K562 (cell line): Measurements from ENCODE around the gene TMEM209. TPM values are rescaled to one million over a fixed set of nuclear protein-coding genes. Genes with fewer than 3 reads are reported as not detected.
A peak's percentile ranks its signal among the peaks of the same experiment; 100 is the strongest.

Experiments
- AFF4 ChIP-seq: sonication (generic); formaldehyde crosslinking; IDR thresholded peaks from 2 replicates; pipeline ENCODE4 v1.8.0; 2023; ENCODE audit warnings: mild to moderate bottlenecking, missing genetic modification reagents
- CREB3L1 ChIP-seq: fragments of 450-650 bp; IDR thresholded peaks from 2 replicates; pipeline ENCODE4 v1.6.1; 2014; ENCODE audit warnings: low read depth, mild to moderate bottlenecking, moderate library complexity, borderline replicate concordance
- KDM1A ChIP-seq, 2 experiments: fragments of 450-650 bp; IDR thresholded peaks; 2 replicates each; pipeline ENCODE4 v1.6.1; 2016; ENCODE audit warnings: mild to moderate bottlenecking in 2 of 2
- MEIS2 ChIP-seq: fragments of 450-650 bp; IDR thresholded peaks from 2 replicates; pipeline ENCODE4 v1.6.1; 2014; ENCODE audit warnings: mild to moderate bottlenecking; ENCODE audit not compliant: partially characterized antibody
- NFE2 ChIP-seq: IDR thresholded peaks from 2 replicates; pipeline ENCODE4 v1.6.1; 2014; ENCODE audit warnings: antibody characterized with exemption, low read depth
- PCBP1 ChIP-seq: fragments of 200-400 bp; formaldehyde crosslinking; IDR thresholded peaks from 2 replicates; pipeline ENCODE4 v1.6.1; 2018; ENCODE audit warnings: mild to moderate bottlenecking, low read depth, low read length; ENCODE audit not compliant: poor library complexity, severe bottlenecking
- PKNOX1 ChIP-seq: fragments of 450-650 bp; IDR thresholded peaks from 2 replicates; pipeline ENCODE4 v1.6.1; 2016
- SMARCA4 ChIP-seq: fragments of 450-650 bp; IDR thresholded peaks from 2 replicates; pipeline ENCODE4 v1.6.1; 2016
- SMC3 ChIP-seq: conservative IDR thresholded peaks from 2 replicates; pipeline ENCODE4 v1.6.1; 2011; ENCODE audit warnings: low read depth, low read length, improper control_type of control experiment; ENCODE audit not compliant: insufficient read depth
- SRF ChIP-seq, 2 experiments: fragments of 250-450, 450-650 bp in 1 of 2; sonication (Bioruptor Pico) in 1 of 2; sonication (generic) in 1 of 2; formaldehyde crosslinking; IDR thresholded peaks; 2 replicates each; pipeline versions ENCODE4 v1.5.0 to v1.5.1; 2020 to 2022; ENCODE audit warnings: mild to moderate bottlenecking in 1 of 2, missing genetic modification reagents in 1 of 2
- TAF9B ChIP-seq: fragments of 450-650 bp; IDR thresholded peaks from 2 replicates; pipeline ENCODE4 v1.6.1; 2018; ENCODE audit warnings: mild to moderate bottlenecking; ENCODE audit not compliant: partially characterized antibody
- TAL1 ChIP-seq: fragments of 450-650 bp; IDR thresholded peaks from 2 replicates; pipeline ENCODE4 v1.6.1; 2016; ENCODE audit warnings: mild to moderate bottlenecking
- TFAP4 ChIP-seq: sonication (generic); formaldehyde crosslinking; IDR thresholded peaks from 2 replicates; pipeline ENCODE4 v1.8.0; 2022; ENCODE audit warnings: missing genetic modification reagents, mild to moderate bottlenecking, moderate library complexity, borderline replicate concordance
- ZBTB17 ChIP-seq: fragments of 450-650 bp; formaldehyde crosslinking; IDR thresholded peaks from 2 replicates; pipeline ENCODE4 v1.4.0; 2020; ENCODE audit warnings: mild to moderate bottlenecking
- ZNF212 ChIP-seq: fragments of 450-650 bp; formaldehyde crosslinking; IDR thresholded peaks from 2 replicates; pipeline ENCODE4 v1.4.0; 2020; ENCODE audit warnings: mild to moderate bottlenecking
- ZNF23 ChIP-seq: fragments of 250-450 bp; sonication (Bioruptor Pico); IDR thresholded peaks from 2 replicates; pipeline ENCODE4 v1.4.0; 2020; ENCODE audit warnings: mild to moderate bottlenecking
- ZNF274 ChIP-seq: IDR thresholded peaks from 2 replicates; pipeline ENCODE4 v1.6.1; 2011; ENCODE audit warnings: low read depth, mild to moderate bottlenecking, low read length, moderate library complexity, borderline replicate concordance
- ZNF277 ChIP-seq: fragments of 250-450 bp; sonication (Bioruptor Pico); IDR thresholded peaks from 2 replicates; pipeline ENCODE4 v1.8.0; 2022; ENCODE audit warnings: inconsistent platforms, mild to moderate bottlenecking, moderate library complexity, borderline replicate concordance
- polyA plus RNA-seq, 8 experiments: library from polyadenylated mRNA; depleted of rRNA in 4 of 8; stranded (reverse) in 5 of 8; unstranded in 3 of 8; fragments of >200 nt; fragmentation: Nextera tagmentation in 2 of 8; fragmentation: Illumina TruSeq in 1 of 8; extraction: Ambion mirVana in 2 of 8; extraction: Trizol in 1 of 8; gene quantifications; 2 replicates each; pipeline versions ENCODE4 v1.2.1 to v1.2.3, GENCODE V29; 2011 to 2014; ENCODE audit warnings: inconsistent platforms in 1 of 8, missing spikeins in 1 of 8
- total RNA-seq, 7 experiments: library from RNA; depleted of rRNA in 6 of 7; stranded (reverse); fragments of >200 nt in 6 of 7; fragmentation: Illumina TruSeq in 2 of 7; extraction: Trizol in 2 of 7; gene quantifications; 2 replicates each; pipeline versions ENCODE4 v1.2.1 to v1.2.3, GENCODE V29; 2011 to 2021; ENCODE audit warnings: low replicate concordance in 1 of 7

Gene TMEM209
- total and polyA plus RNA-seq, 9 of the 15 experiments (the other 6 are each of a cell fraction or from before 2014, with no cell fraction given): 36.8 to 116 (median 76.6) TPM

GRCh38 chr7:130124711-130125110 is 80.5 kb downstream of the TMEM209 start (continued):
- TF ChIP-seq CREB3L1 (no peak), MEIS2 (peak; percentile 65), ZNF277 (CRISPR knock-in tag) (no peak), PKNOX1 (peak; percentile 61), ZNF274 (no peak), SMC3 (no peak), ZNF212 (CRISPR knock-in tag) (no peak), PCBP1 (no peak), ZNF23 (CRISPR knock-in tag) (no peak), KDM1A (IDR thresholded peaks at IDR 0.05) (peak; percentile 46 to 59; a peak in 3 of 4 replicates), TAF9B (no peak), SRF (CRISPR knock-in tag; IDR thresholded peaks at IDR 0.05) (no peak), SMARCA4 (peak; percentile 45; the same call in 1 of the 2 replicates), ZBTB17 (CRISPR knock-in tag) (no peak), TAL1 (peak; percentile 61), TFAP4 (CRISPR knock-in tag) (no peak), NFE2 (peak; percentile 31; the same call in 1 of the 2 replicates), AFF4 (CRISPR knock-in tag) (no peak)
